LHCN-M2 (cell line): ENCODE results near the gene JADE2. TPM values are rescaled to one million over a fixed set of nuclear protein-coding genes. Genes with fewer than 3 reads are reported as not detected.

Source experiments
- total RNA-seq: library from RNA; depleted of rRNA; stranded (reverse); fragments of >200 nt; gene quantifications from 2 replicates; pipeline ENCODE4 v1.2.3, GENCODE V29; 2014; rRNA removed

The JADE2 gene
- total RNA-seq, 1 experiment from 2014 or later, result 34.4 TPM

Other genes with a start within 250 kb of the JADE2 start
- 2.2 and 2.6 TPM in 2 replicates for gene CDKL3, start 158.5 kb upstream of the JADE2 start, total RNA-seq
- 7.2 and 13.2 TPM in 2 replicates for gene UBE2B, start 154.1 kb upstream of the JADE2 start, total RNA-seq
- gene CDKN2AIPNL, start 113.8 kb upstream of the JADE2 start, total RNA-seq, result 40.8 and 43.3 TPM in 2 replicates
- gene SAR1B, start 107.2 kb downstream of the JADE2 start, total RNA-seq, result 49.7 and 68.7 TPM in 2 replicates
- 18.8 and 20.1 TPM in 2 replicates for gene SEC24A, start 123.1 kb downstream of the JADE2 start, total RNA-seq
- gene CAMLG, start 212.9 kb downstream of the JADE2 start, total RNA-seq, result 20.8 and 21.0 TPM in 2 replicates
- 24.4 and 29.4 TPM in 2 replicates for gene DDX46, start 233.1 kb downstream of the JADE2 start, total RNA-seq